Lower leg skin (tissue), 4 donors: ENCODE data around the gene HSPA1A. TPM values are rescaled to one million over a fixed set of nuclear protein-coding genes. Genes with fewer than 3 reads are reported as not detected.
"Not testable (repeated sequence)": the region's sequence is repeated elsewhere in the genome, so short reads cannot be mapped to it uniquely, and the experiment has no call there.

Experiments used
- DNase-seq, 2 donors: peaks; one replicate each; pipeline ENCODE4 v3.0.0-alpha.2; 2019; ENCODE audit warnings: low spot score in 2 of 2
- H3K4me3 ChIP-seq: fragments of 200-600 bp; sonication (generic); 2 replicates; pipeline ENCODE4 v1.5.1; 2017; ENCODE audit warnings: mild to moderate bottlenecking, low read depth; ENCODE audit not compliant: poor library complexity, severe bottlenecking
- POLR2A ChIP-seq, 2 donors: fragments of 450-650 bp; IDR thresholded peaks; one replicate each; pipeline ENCODE4 v1.6.1; 2016 to 2017; ENCODE audit warnings: antibody characterized with exemption in 2 of 2, mild to moderate bottlenecking in 1 of 2, moderate library complexity in 1 of 2
- WGBS, 2 donors: methylation state at CpG; one replicate each; pipeline ENCODE4 v1.1.5; 2018; 5-methylcytosine and 5-hydroxymethylcytosine counted together
- intact Hi-C: fragments of 100-400 bp; cut with DNase I; formaldehyde crosslinking; loops from one replicate; pipeline ENCODE4 v1.15.0; 2023; ENCODE audit warnings: low total_unique reads
- total RNA-seq, 4 donors: library from RNA; depleted of rRNA; stranded (reverse); fragments of >200 nt; gene quantifications; one replicate each; pipeline ENCODE4 v1.1.0, GENCODE V29; 2016
- TF ChIP-seq, protein P1 (sequence below), 3 donors: fragments of 450-650 bp; IDR thresholded peaks; one replicate each; pipeline ENCODE4 v1.5.1; 2016; ENCODE audit warnings: antibody characterized with exemption in 3 of 3, mild to moderate bottlenecking in 3 of 3, moderate library complexity in 2 of 3

Gene HSPA1A
- total RNA-seq, 4 donors from 2014 or later = 237 to 342 (median 321) TPM

- 1% methylated on average over 53 to 64 of the region's 64 CpGs for WGBS, 2 donors
- H3K4me3 ChIP-seq = peak within 1 kb of the TSS; percentile 53
- peak; percentile 100 for DNase-seq
- peak in 1 of 2 donors; percentile 89 for TF ChIP-seq POLR2A (IDR thresholded peaks at IDR 0.05)
- TF ChIP-seq, protein P1, sequence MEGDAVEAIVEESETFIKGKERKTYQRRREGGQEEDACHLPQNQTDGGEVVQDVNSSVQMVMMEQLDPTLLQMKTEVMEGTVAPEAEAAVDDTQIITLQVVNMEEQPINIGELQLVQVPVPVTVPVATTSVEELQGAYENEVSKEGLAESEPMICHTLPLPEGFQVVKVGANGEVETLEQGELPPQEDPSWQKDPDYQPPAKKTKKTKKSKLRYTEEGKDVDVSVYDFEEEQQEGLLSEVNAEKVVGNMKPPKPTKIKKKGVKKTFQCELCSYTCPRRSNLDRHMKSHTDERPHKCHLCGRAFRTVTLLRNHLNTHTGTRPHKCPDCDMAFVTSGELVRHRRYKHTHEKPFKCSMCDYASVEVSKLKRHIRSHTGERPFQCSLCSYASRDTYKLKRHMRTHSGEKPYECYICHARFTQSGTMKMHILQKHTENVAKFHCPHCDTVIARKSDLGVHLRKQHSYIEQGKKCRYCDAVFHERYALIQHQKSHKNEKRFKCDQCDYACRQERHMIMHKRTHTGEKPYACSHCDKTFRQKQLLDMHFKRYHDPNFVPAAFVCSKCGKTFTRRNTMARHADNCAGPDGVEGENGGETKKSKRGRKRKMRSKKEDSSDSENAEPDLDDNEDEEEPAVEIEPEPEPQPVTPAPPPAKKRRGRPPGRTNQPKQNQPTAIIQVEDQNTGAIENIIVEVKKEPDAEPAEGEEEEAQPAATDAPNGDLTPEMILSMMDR (IDR thresholded peaks at IDR 0.05) = no peak
- intact Hi-C loops = no loop called here
Observed at GRCh38 chr6:31862344-31863235, 47.2 kb downstream of the HSPA1A start, which contains the start of gene NEU1. Gene NEU1, minus strand, starts transcription at chr6:31862821. Its CDS starts 45 bp downstream, at chr6:31862776.

DNA sequence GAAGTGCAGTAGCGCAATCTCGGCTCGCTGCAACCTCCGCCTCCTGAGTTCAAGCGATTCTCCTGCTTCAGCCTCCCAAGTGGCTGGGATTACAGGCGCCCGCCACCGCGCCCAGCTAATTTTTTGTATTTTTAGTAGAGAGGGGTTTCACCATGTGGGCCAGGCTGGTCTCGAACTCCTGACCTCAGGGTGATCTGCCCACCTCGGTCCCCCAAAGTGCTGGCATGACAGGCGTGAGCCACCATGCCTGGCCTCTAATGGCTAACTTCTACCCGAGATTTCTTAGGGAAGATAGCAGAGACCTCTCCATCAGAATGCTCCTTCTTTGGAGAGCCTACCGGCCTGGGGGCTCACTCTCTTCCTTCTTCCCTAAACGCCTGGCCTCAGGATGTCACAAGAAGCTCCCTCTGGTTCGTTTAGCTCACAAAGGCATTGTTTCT is 48.8 kb downstream of the HSPA1A start:
- peak overlapping the region; percentile 20 for H3K4me3 ChIP-seq
- intact Hi-C loops, DNase-seq: not testable (repeated sequence)
- 12 to 19% methylated on average over 16 of the region's 16 CpGs for WGBS, 2 donors

DNA sequence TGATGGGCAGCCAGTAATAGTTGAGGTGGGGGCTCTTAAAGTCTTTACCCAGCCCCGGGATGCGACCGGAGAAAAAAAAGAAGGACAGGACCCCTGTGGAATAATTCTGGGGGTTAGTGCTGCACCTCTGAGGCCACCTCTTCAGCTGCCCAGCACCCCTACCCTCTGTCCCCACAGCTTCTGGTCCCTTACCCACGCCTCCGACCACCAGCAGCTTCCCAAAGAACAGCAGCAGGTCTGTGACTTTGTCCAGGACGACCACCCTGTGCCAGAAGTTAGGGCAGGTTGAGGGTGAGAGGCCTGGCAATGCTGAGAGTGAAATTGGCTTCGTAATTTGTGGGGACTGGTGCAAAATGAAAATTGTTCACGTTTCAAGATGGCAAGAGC is 49.5 kb downstream of the HSPA1A start:
- H3K4me3 ChIP-seq = no peak overlapping the region
- DNase-seq = no peak
- TF ChIP-seq, protein P1 (IDR thresholded peaks at IDR 0.05) = no peak
- WGBS, 2 donors = 84 to 90% methylated on average over 8 of the region's 8 CpGs
- intact Hi-C loops = no loop called here

- DNase-seq = no peak
- 85% methylated on average over 21 of the region's 21 CpGs for WGBS, 2 donors
- H3K4me3 ChIP-seq = no peak overlapping the region
- intact Hi-C loops = no loop called here
- no peak for TF ChIP-seq POLR2A (IDR thresholded peaks at IDR 0.05)
- TF ChIP-seq, protein P1 (IDR thresholded peaks at IDR 0.05) = peak in 1 of 3 donors; percentile 31
Observed at GRCh38 chr6:31865205-31866118, 50.1 kb downstream of the HSPA1A start.

Other genes with a start within 250 kb of the HSPA1A start
- gene LTA, start 243.3 kb upstream of the HSPA1A start, total RNA-seq = not detected
- gene TNF, start 240.0 kb upstream of the HSPA1A start, total RNA-seq = 1 to 10 TPM in 1 of 4 donors, under 1 TPM in 3; 0.38 to 1.4 (median 0.59) TPM
- 1 to 10 TPM in 1 of 4 donors, not detected in 3; 1.1 TPM for gene LTB, start 233.1 kb upstream of the HSPA1A start, total RNA-seq
- gene LST1, start 229.3 kb upstream of the HSPA1A start, total RNA-seq = 1 to 10 TPM; 1.6 to 7.0 (median 4.4) TPM
- not detected for gene NCR3, start 222.5 kb upstream of the HSPA1A start, total RNA-seq
- gene AIF1, start 200.3 kb upstream of the HSPA1A start, total RNA-seq = 10 to 100 TPM in 1 of 4 donors, 1 to 10 TPM in 3; 4.8 to 13.7 (median 7.2) TPM
- 100 to 1,000 TPM in 1 of 4 donors, 10 to 100 TPM in 3; 57.4 to 131 (median 73.7) TPM for gene PRRC2A, start 194.8 kb upstream of the HSPA1A start, total RNA-seq
- gene BAG6, start 162.9 kb upstream of the HSPA1A start, total RNA-seq = 100 to 1,000 TPM; 255 to 338 (median 287) TPM
- 1 to 10 TPM; 1.7 to 7.2 (median 2.5) TPM for gene APOM, start 159.6 kb upstream of the HSPA1A start, total RNA-seq
- gene C6orf47, start 154.8 kb upstream of the HSPA1A start, total RNA-seq = 10 to 100 TPM; 35.8 to 39.9 (median 37.2) TPM
- gene GPANK1, start 150.5 kb upstream of the HSPA1A start, total RNA-seq = 10 to 100 TPM; 22.3 to 32.5 (median 24.3) TPM
- 100 to 1,000 TPM; 328 to 447 (median 416) TPM for gene CSNK2B, start 149.5 kb upstream of the HSPA1A start, total RNA-seq
- gene LY6G5B, start 145.6 kb upstream of the HSPA1A start, total RNA-seq = 10 to 100 TPM in 1 of 4 donors, 1 to 10 TPM in 3; 4.2 to 21.3 (median 7.1) TPM
- gene LY6G5C, start 134.5 kb upstream of the HSPA1A start, total RNA-seq = 1 to 10 TPM in 1 of 4 donors, not detected in 3; 1.6 TPM
- 10 to 100 TPM; 49.9 to 61.8 (median 52.0) TPM for gene ABHD16A, start 112.2 kb upstream of the HSPA1A start, total RNA-seq
- not detected for gene LY6G6F, start 108.7 kb upstream of the HSPA1A start, total RNA-seq
- gene LY6G6D, start 100.2 kb upstream of the HSPA1A start, total RNA-seq = 1 to 10 TPM in 1 of 4 donors, not detected in 3; 9.5 TPM
- 100 to 1,000 TPM; 189 to 513 (median 237) TPM for gene LY6G6C, start 93.8 kb upstream of the HSPA1A start, total RNA-seq
- gene MPIG6B, start 92.2 kb upstream of the HSPA1A start, total RNA-seq = 10 to 100 TPM in 1 of 4 donors, 1 to 10 TPM in 3; 6.0 to 10.5 (median 7.9) TPM
- gene DDAH2, start 86.2 kb upstream of the HSPA1A start, total RNA-seq = 100 to 1,000 TPM in 3 of 4 donors, 10 to 100 TPM in 1; 65.7 to 124 (median 106) TPM
- 100 to 1,000 TPM; 293 to 430 (median 393) TPM for gene CLIC1, start 79.0 kb upstream of the HSPA1A start, total RNA-seq
- gene MSH5, start 75.5 kb upstream of the HSPA1A start, total RNA-seq = 10 to 100 TPM in 3 of 4 donors, 1 to 10 TPM in 1; 7.8 to 13.8 (median 11.4) TPM
- gene SAPCD1, start 52.9 kb upstream of the HSPA1A start, total RNA-seq = 10 to 100 TPM; 25.3 to 80.6 (median 55.3) TPM
- 1 to 10 TPM in 3 of 4 donors, under 1 TPM in 1; 0.49 to 4.8 (median 1.4) TPM for gene VWA7, start 38.2 kb upstream of the HSPA1A start, total RNA-seq
- 10 to 100 TPM; 39.2 to 53.9 (median 46.9) TPM for gene VARS1, start 19.8 kb upstream of the HSPA1A start, total RNA-seq
- 10 to 100 TPM; 24.7 to 34.5 (median 28.7) TPM for gene LSM2, start 8.6 kb upstream of the HSPA1A start, total RNA-seq
- 1 to 10 TPM; 1.3 to 2.3 (median 1.8) TPM for gene HSPA1L, start 260 bp upstream of the HSPA1A start, total RNA-seq
- gene HSPA1B, start 12.2 kb downstream of the HSPA1A start, total RNA-seq = 100 to 1,000 TPM; 378 to 549 (median 420) TPM
- 10 to 100 TPM; 29.1 to 47.6 (median 39.6) TPM for gene NEU1, start 47.3 kb downstream of the HSPA1A start, total RNA-seq
- gene SLC44A4, start 63.5 kb downstream of the HSPA1A start, total RNA-seq = 1 to 10 TPM; 1.6 to 5.2 (median 3.2) TPM
- gene EHMT2, start 82.2 kb downstream of the HSPA1A start, total RNA-seq = 10 to 100 TPM; 25.5 to 39.3 (median 33.6) TPM
- gene ZBTB12, start 86.5 kb downstream of the HSPA1A start, total RNA-seq = 1 to 10 TPM in 1 of 4 donors, under 1 TPM in 3; 0.25 to 1.6 (median 0.77) TPM
- 1 to 10 TPM; 4.9 to 7.7 (median 6.7) TPM for gene C2, start 112.2 kb downstream of the HSPA1A start, total RNA-seq
- gene CFB, start 130.6 kb downstream of the HSPA1A start, total RNA-seq = 10 to 100 TPM in 1 of 4 donors, 1 to 10 TPM in 3; 1.4 to 13.1 (median 4.5) TPM
- gene NELFE, start 143.4 kb downstream of the HSPA1A start, total RNA-seq = 10 to 100 TPM; 53.2 to 88.2 (median 83.4) TPM
- gene SKIC2, start 143.6 kb downstream of the HSPA1A start, total RNA-seq = 10 to 100 TPM; 23.3 to 57.8 (median 32.3) TPM
- 10 to 100 TPM; 14.6 to 19.9 (median 16.4) TPM for gene DXO, start 156.6 kb downstream of the HSPA1A start, total RNA-seq
- gene C4A, start 166.5 kb downstream of the HSPA1A start, total RNA-seq = 10 to 100 TPM in 1 of 4 donors, 1 to 10 TPM in 3; 5.6 to 10.4 (median 7.4) TPM
- 10 to 100 TPM in 1 of 4 donors, 1 to 10 TPM in 3; 4.5 to 12.1 (median 6.3) TPM for gene C4B, start 199.3 kb downstream of the HSPA1A start, total RNA-seq
- gene CYP21A2, start 222.9 kb downstream of the HSPA1A start, total RNA-seq = 1 to 10 TPM in 1 of 4 donors, under 1 TPM in 2, not detected in 1; 0.27 to 3.9 (median 0.88) TPM